H1 (cell line): ENCODE results near the gene MSANTD2. TPM values are rescaled to one million over a fixed set of nuclear protein-coding genes. Genes with fewer than 3 reads are reported as not detected.

ENCODE experiments used
- CTCF ChIA-PET: fragments of 300-600 bp; sonication (Branson Sonifier 250); formaldehyde crosslinking; loops from one replicate; lab custom pipeline; 2021; ENCODE audit not compliant: partially characterized antibody; lab: Charles Lee
- POLR2A ChIA-PET: fragments of 300-600 bp; sonication (Branson Sonifier 250); formaldehyde crosslinking; loops from one replicate; lab custom pipeline; 2021; ENCODE audit warnings: inconsistent platforms; ENCODE audit not compliant: partially characterized antibody; lab: Charles Lee
- DNase-seq, 2 experiments: peaks; one replicate each; pipeline versions ENCODE4 v3.0.0 to v3.0.0-alpha.2; 2010 to 2022; ENCODE audit warnings: low spot score in 2 of 2, low read depth in 1 of 2, mixed read lengths in 1 of 2
- FAIRE-seq: peaks from 2 replicates; lab custom pipeline; 2011; peaks lifted over from hg19 to GRCh38; lab: Jason Lieb, UNC
- H2AFZ ChIP-seq: 2 replicates; pipeline ENCODE4 v1.8.1; 2012; ENCODE audit warnings: low read length, inconsistent platforms
- H2AK5ac ChIP-seq: 2 replicates; pipeline ENCODE4 v1.6.1; 2013; ENCODE audit warnings: low read depth, low read length
- H2BK120ac ChIP-seq: replicated peaks from 2 replicates; pipeline ENCODE3; 2013; ENCODE audit warnings: low read depth, low read length, inconsistent platforms
- H2BK12ac ChIP-seq: 2 replicates; pipeline ENCODE4 v1.6.1; 2013; ENCODE audit warnings: low read depth, low read length
- H2BK15ac ChIP-seq: 2 replicates; pipeline ENCODE4 v1.6.1; 2013; ENCODE audit warnings: low read length
- H2BK20ac ChIP-seq: 2 replicates; pipeline ENCODE4 v1.6.1; 2013; ENCODE audit warnings: low read length
- H2BK5ac ChIP-seq: 2 replicates; pipeline ENCODE4 v1.6.1; 2013; ENCODE audit warnings: low read depth, low read length
- H3K14ac ChIP-seq: 2 replicates; pipeline ENCODE4 v1.6.1; 2013; ENCODE audit warnings: inconsistent platforms; ENCODE audit not compliant: insufficient read length
- H3K18ac ChIP-seq: 2 replicates; pipeline ENCODE4 v1.6.1; 2013; ENCODE audit warnings: low read length; ENCODE audit errors: extremely low read depth
- H3K23ac ChIP-seq: 2 replicates; pipeline ENCODE4 v1.6.1; 2013; ENCODE audit warnings: inconsistent platforms; ENCODE audit not compliant: insufficient read length
- H3K23me2 ChIP-seq: 2 replicates; pipeline ENCODE4 v1.6.1; 2013; ENCODE audit warnings: low read depth, low read length
- H3K27ac ChIP-seq: 2 replicates; pipeline ENCODE4 v1.6.1; 2011; ENCODE audit warnings: low read depth, low read length, inconsistent platforms
- H3K27me3 ChIP-seq, 4 experiments: replicated peaks in 1 of 4; 1 replicate in 1 of 4; 2 replicates in 3 of 4; pipeline versions ENCODE4 v1.6.1 to v1.8.1; 2011 to 2013; ENCODE audit warnings: low read length in 3 of 4, mild to moderate bottlenecking in 3 of 4, inconsistent platforms in 2 of 4, mixed read lengths in 2 of 4, moderate library complexity in 1 of 4; ENCODE audit not compliant: control insufficient read depth in 3 of 4, insufficient read depth in 3 of 4; ENCODE audit errors: extremely low read depth in 1 of 4
- H3K36me3 ChIP-seq, 4 experiments: 2 replicates each; pipeline versions ENCODE4 v1.6.1 to v1.8.1; 2011 to 2013; ENCODE audit warnings: mild to moderate bottlenecking in 4 of 4, low read length in 3 of 4, moderate library complexity in 2 of 4, control low read depth in 1 of 4, inconsistent platforms in 1 of 4; ENCODE audit not compliant: insufficient read depth in 4 of 4, control insufficient read depth in 2 of 4
- H3K4ac ChIP-seq: replicated peaks from 2 replicates; pipeline ENCODE3; 2013; ENCODE audit warnings: low read length, low read depth, mixed read lengths, inconsistent platforms; ENCODE audit not compliant: insufficient read length
- H3K4me1 ChIP-seq, 4 experiments: replicated peaks in 1 of 4; 1 replicate in 1 of 4; 2 replicates in 3 of 4; pipeline versions ENCODE4 v1.6.1 to v1.8.1; 2011 to 2013; ENCODE audit warnings: low read length in 3 of 4, inconsistent platforms in 2 of 4, mixed read lengths in 1 of 4; ENCODE audit not compliant: insufficient read depth in 4 of 4, control insufficient read depth in 3 of 4
- H3K4me2 ChIP-seq, 2 experiments: 2 replicates each; pipeline versions ENCODE4 v1.6.1 to v1.8.1; 2011 to 2013; ENCODE audit warnings: low read depth in 2 of 2, low read length in 2 of 2, control low read depth in 1 of 2, inconsistent platforms in 1 of 2, mild to moderate bottlenecking in 1 of 2; ENCODE audit not compliant: insufficient read depth in 1 of 2
- H3K4me3 ChIP-seq, 4 experiments: fragments of 200-600, 300-600 bp in 1 of 4; sonication (generic), shearing (Covaris generic), sonication (Bioruptor Twin) in 1 of 4; 2 replicates each; pipeline versions ENCODE4 v1.5.1 to v1.8.1; 2011 to 2016; ENCODE audit warnings: low read length in 4 of 4, low read depth in 3 of 4, control low read depth in 2 of 4, inconsistent platforms in 2 of 4, mild to moderate bottlenecking in 2 of 4, mixed read lengths in 1 of 4, moderate library complexity in 1 of 4; ENCODE audit not compliant: insufficient read depth in 2 of 4; ENCODE audit errors: extremely low read depth in 1 of 4
- H3K56ac ChIP-seq: replicated peaks from 2 replicates; pipeline ENCODE3; 2013; ENCODE audit warnings: low read depth, mild to moderate bottlenecking, mixed read lengths, low read length, inconsistent platforms; ENCODE audit not compliant: insufficient read length
- H3K79me1 ChIP-seq: 2 replicates; pipeline ENCODE4 v1.6.1; 2013; ENCODE audit warnings: low read depth, low read length, control low read depth
- H3K79me2 ChIP-seq, 2 experiments: 2 replicates each; pipeline versions ENCODE4 v1.6.1 to v1.8.1; 2012 to 2013; ENCODE audit warnings: low read length in 2 of 2, mild to moderate bottlenecking in 2 of 2, inconsistent platforms in 1 of 2; ENCODE audit not compliant: insufficient read depth in 2 of 2, control insufficient read depth in 1 of 2
- H3K9ac ChIP-seq, 4 experiments: replicated peaks in 1 of 4; 1 replicate in 1 of 4; 2 replicates in 3 of 4; pipeline versions ENCODE4 v1.6.1 to v1.8.1; 2011 to 2013; ENCODE audit warnings: low read depth in 3 of 4, low read length in 3 of 4, control low read depth in 2 of 4, mild to moderate bottlenecking in 2 of 4, moderate library complexity in 2 of 4, inconsistent platforms in 1 of 4; ENCODE audit errors: extremely low read depth in 1 of 4
- H3K9me3 ChIP-seq, 2 experiments: 2 replicates each; pipeline versions ENCODE4 v1.6.1 to v1.8.1; 2012 to 2013; ENCODE audit warnings: mild to moderate bottlenecking in 2 of 2, moderate library complexity in 2 of 2, control low read depth in 1 of 2, inconsistent platforms in 1 of 2, low read depth in 1 of 2, low read length in 1 of 2, mixed read lengths in 1 of 2; ENCODE audit not compliant: insufficient read depth in 2 of 2
- H4K20me1 ChIP-seq, 2 experiments: replicated peaks in 1 of 2; 2 replicates each; pipeline versions ENCODE3 to v1.8.1; 2011 to 2013; ENCODE audit warnings: inconsistent platforms in 2 of 2, low read length in 2 of 2, mild to moderate bottlenecking in 1 of 2; ENCODE audit not compliant: insufficient read depth in 2 of 2, control insufficient read depth in 1 of 2
- H4K5ac ChIP-seq: 2 replicates; pipeline ENCODE4 v1.6.1; 2013; ENCODE audit warnings: low read length, low read depth, mixed read lengths, inconsistent platforms; ENCODE audit not compliant: insufficient read length
- H4K8ac ChIP-seq: 2 replicates; pipeline ENCODE4 v1.8.0; 2013; ENCODE audit warnings: mild to moderate bottlenecking, moderate library complexity, low read length, inconsistent platforms; ENCODE audit not compliant: insufficient read depth; ENCODE audit errors: extremely low read depth
- H4K91ac ChIP-seq: replicated peaks from 2 replicates; pipeline ENCODE3; 2013; ENCODE audit warnings: low read length, mixed read lengths, inconsistent platforms; ENCODE audit not compliant: insufficient read length
- ASH2L ChIP-seq: fragments of 200-600, 300-600 bp; sonication (generic); IDR thresholded peaks from one replicate; pipeline ENCODE4 v1.7.1; 2017; ENCODE audit warnings: low read length
- CEBPB ChIP-seq: IDR thresholded peaks from 2 replicates; pipeline ENCODE4 v1.6.1; 2012; ENCODE audit warnings: low read depth, low read length
- CTCF ChIP-seq, 3 experiments: IDR thresholded peaks; 1 replicate in 2 of 3; 2 replicates in 1 of 3; pipeline versions ENCODE4 v1.5.1 to v1.6.1; 2011; ENCODE audit warnings: low read length in 3 of 3, mild to moderate bottlenecking in 3 of 3, inconsistent platforms in 2 of 3, low read depth in 1 of 3, moderate library complexity in 1 of 3; ENCODE audit not compliant: insufficient read depth in 1 of 3; ENCODE audit errors: control extremely low read depth in 1 of 3
- EP300 ChIP-seq, 2 experiments: IDR thresholded peaks; 1 replicate in 1 of 2; 2 replicates in 1 of 2; pipeline ENCODE4 v1.6.1; 2011 to 2012; ENCODE audit warnings: low read depth in 2 of 2, low read length in 2 of 2, mild to moderate bottlenecking in 2 of 2, borderline replicate concordance in 1 of 2, inconsistent platforms in 1 of 2, moderate library complexity in 1 of 2
- KDM1A ChIP-seq: fragments of 200-600, 300-600 bp; sonication (generic); IDR thresholded peaks from 2 replicates; pipeline ENCODE4 v1.7.1; 2016; ENCODE audit warnings: mild to moderate bottlenecking, low read length, borderline replicate concordance
- NRF1 ChIP-seq: IDR thresholded peaks from 2 replicates; pipeline ENCODE4 v1.6.1; 2011; ENCODE audit warnings: mild to moderate bottlenecking, low read depth, low read length, improper control_type of control experiment
- RAD21 ChIP-seq, 2 experiments: IDR thresholded peaks in 1 of 2; conservative IDR thresholded peaks in 1 of 2; 2 replicates each; pipeline ENCODE4 v1.6.1; 2011; ENCODE audit warnings: low read depth in 2 of 2, low read length in 2 of 2, improper control_type of control experiment in 1 of 2, inconsistent platforms in 1 of 2, mild to moderate bottlenecking in 1 of 2, moderate library complexity in 1 of 2
- RBBP5 ChIP-seq: IDR thresholded peaks from 2 replicates; pipeline ENCODE4 v1.7.1; 2012; ENCODE audit warnings: low read depth, mild to moderate bottlenecking, inconsistent platforms, low read length, moderate library complexity, borderline replicate concordance
- TAF1 ChIP-seq: IDR thresholded peaks from 2 replicates; pipeline ENCODE4 v1.6.1; 2011; ENCODE audit warnings: mild to moderate bottlenecking, low read depth, low read length
- ZNF274 ChIP-seq: IDR thresholded peaks from 2 replicates; pipeline ENCODE4 v1.7.0; 2012; ENCODE audit warnings: low read length, borderline replicate concordance; ENCODE audit errors: extremely low read depth
- WGBS, 2 experiments: shearing (Covaris generic) in 1 of 2; methylation state at CpG; one replicate each; pipeline versions ENCODE4 v1.1.6 to v1.1.7; 2013 to 2015; ENCODE audit warnings: low lambda C conversion rate in 2 of 2, mixed read lengths in 2 of 2, inconsistent platforms in 1 of 2, low coverage in 1 of 2, missing lambda C conversion rate in 1 of 2; ENCODE audit not compliant: insufficient replicate concordance in 2 of 2, insufficient coverage in 1 of 2, insufficient read length in 1 of 2; ENCODE audit errors: extremely low coverage in 1 of 2, missing lambda C conversion rate in 1 of 2; 5-methylcytosine and 5-hydroxymethylcytosine counted together
- polyA plus RNA-seq, 7 experiments: library from polyadenylated mRNA; depleted of rRNA in 3 of 7; stranded (reverse) in 5 of 7; unstranded in 2 of 7; fragments of >200 nt in 5 of 7; fragments of 200-250 nt in 2 of 7; gene quantifications; 1 replicate in 5 of 7; 2 replicates in 1 of 7; 4 replicates in 1 of 7; pipeline versions ENCODE4 v1.2.1 to v1.2.3, GENCODE V29; 2011 to 2013; ENCODE audit warnings: missing spikeins in 2 of 7, mixed read lengths in 2 of 7
- total RNA-seq: library from RNA; stranded (reverse); fragmentation: NEBNext Ultra II Directional; extraction: Animal tissue kit (Norgen Biotek cat#: 25700); gene quantifications from 2 replicates; pipeline ENCODE4 v1.2.1, GENCODE V29; 2021

Gene MSANTD2
- total and polyA plus RNA-seq, 2 of the 8 experiments (the other 6 are each of a cell fraction or from before 2014, with no cell fraction given): 8.2 to 15.9 TPM

GRCh38 chr11:124837491-124837856 lies 37.3 kb upstream of the MSANTD2 start:
- no peak overlapping the region for H3K56ac ChIP-seq
- H3K23me2 ChIP-seq: peaks cover 2% of the 10 kb centered on the region; the same call in 1 of the 2 replicates
- H4K91ac ChIP-seq: no peak overlapping the region
- peaks cover 46 to 58% (median 53%) of the 10 kb centered on the region in 4 experiments for H3K27me3 ChIP-seq
- no peak overlapping the region for H2BK120ac ChIP-seq
- ChIA-PET POLR2A (interaction anchor here (0.8 to 2.1 kb wide), 3 partner anchors 38 to 47 kb away, joined by 3 to 5 read pairs (median 3); partner anchors contain the start of gene MSANTD2), CTCF (interaction anchor here (0.6 to 8.3 kb wide), 62 partner anchors 9 to 1019 kb away, joined by 3 to 108 read pairs (median 6); partner anchors contain the start of genes MSANTD2, NRGN, ROBO3 and SLC37A2)
- FAIRE-seq: peak; percentile 86
- no peak overlapping the region for H2AK5ac ChIP-seq
- H3K18ac ChIP-seq: no peak overlapping the region
- no peak overlapping the region for H2BK5ac ChIP-seq
- no peak overlapping the region for H3K14ac ChIP-seq
- peaks cover 0 to 5% (median 0%) of the 10 kb centered on the region in 4 experiments; a peak in 1 of 8 replicates for H3K36me3 ChIP-seq
- H3K9ac ChIP-seq: no peak overlapping the region
- no peak overlapping the region for H3K4ac ChIP-seq
- H3K79me1 ChIP-seq: no peaks in the 10 kb centered on the region
- H3K79me2 ChIP-seq: no peaks in the 10 kb centered on the region
- no peak overlapping the region for H2BK20ac ChIP-seq
- no peak overlapping the region for H3K4me2 ChIP-seq
- H4K8ac ChIP-seq: no peak overlapping the region
- H3K23ac ChIP-seq: no peak overlapping the region
- DNase-seq: peak in 1 of 2 experiments; percentile 52
- H3K4me3 ChIP-seq: no peak overlapping the region
- peaks cover 0 to 11% (median 3%) of the 10 kb centered on the region in 4 experiments; a peak in 6 of 7 replicates for H3K4me1 ChIP-seq
- H3K9me3 ChIP-seq: no peaks in the 10 kb centered on the region
- H4K5ac ChIP-seq: no peak overlapping the region
- WGBS, 2 experiments: 25% methylated on average over 3 of the region's 3 CpGs; no CpG with 5 or more reads in 1 of the 2 experiments
- no peak overlapping the region for H2BK12ac ChIP-seq
- no peak overlapping the region for H3K27ac ChIP-seq
- H2AFZ ChIP-seq: no peak overlapping the region
- peaks cover 7 to 23% of the 10 kb centered on the region in 2 experiments for H4K20me1 ChIP-seq
- H2BK15ac ChIP-seq: no peak overlapping the region
- TF ChIP-seq TAF1: no peak
- no peak for TF ChIP-seq ASH2L
- no peak for TF ChIP-seq KDM1A
- TF ChIP-seq CEBPB: no peak
- peak; percentile 58 to 69 for TF ChIP-seq RAD21 (IDR thresholded peaks at IDR 0.05 in 1 of 2, conservative IDR thresholded peaks at IDR 0.05 in 1 of 2; ENCODE audit: low read depth in 2 of 2, low read length in 2 of 2)
- no peak for TF ChIP-seq ZNF274
- no peak for TF ChIP-seq EP300 (IDR thresholded peaks at IDR 0.05; ENCODE audit: borderline replicate concordance in 1 of 2, low read depth in 2 of 2, low read length in 2 of 2)
- TF ChIP-seq RBBP5: no peak
- TF ChIP-seq NRF1: no peak
- TF ChIP-seq CTCF (IDR thresholded peaks at IDR 0.05; ENCODE audit: control extremely low read depth in 1 of 3, insufficient read depth in 1 of 3, low read depth in 1 of 3, low read length in 3 of 3): peak in 2 of 3 experiments; percentile 71 to 74; a peak in 3 of 4 replicates
